Ishikawa (cell line): Measurements from ENCODE around the gene PAM.

Source experiments
- CREB1 ChIP-seq: IDR thresholded peaks from 2 replicates; pipeline ENCODE4 v1.6.1; 2012; ENCODE audit warnings: low read depth
- EP300 ChIP-seq: IDR thresholded peaks from 2 replicates; pipeline ENCODE4 v1.6.1; 2012; ENCODE audit warnings: borderline replicate concordance
- FOXM1 ChIP-seq: IDR thresholded peaks from 2 replicates; pipeline ENCODE4 v1.6.1; 2012; ENCODE audit warnings: low read depth, borderline replicate concordance
- MAX ChIP-seq: IDR thresholded peaks from 2 replicates; pipeline ENCODE4 v1.6.1; 2012
- NFIC ChIP-seq: IDR thresholded peaks from 2 replicates; pipeline ENCODE4 v1.6.1; 2012
- RAD21 ChIP-seq: IDR thresholded peaks from 2 replicates; pipeline ENCODE4 v1.6.1; 2012; ENCODE audit warnings: low read depth
- TAF1 ChIP-seq: IDR thresholded peaks from 2 replicates; pipeline ENCODE4 v1.6.1; 2012; ENCODE audit warnings: low read depth, mild to moderate bottlenecking
- TEAD4 ChIP-seq: IDR thresholded peaks from 2 replicates; pipeline ENCODE4 v1.6.1; 2012
- USF1 ChIP-seq: IDR thresholded peaks from 2 replicates; pipeline ENCODE4 v1.6.1; 2012
- ZBTB7A ChIP-seq: IDR thresholded peaks from 2 replicates; pipeline ENCODE4 v1.6.1; 2012; ENCODE audit warnings: low read depth
- TF ChIP-seq, protein P1 (sequence below): IDR thresholded peaks from 2 replicates; pipeline ENCODE4 v1.6.1; 2012; ENCODE audit warnings: low read depth, mild to moderate bottlenecking

- TF ChIP-seq MAX, result no peak
- no peak for TF ChIP-seq RAD21
- TF ChIP-seq EP300, result no peak
- TF ChIP-seq, protein P1, sequence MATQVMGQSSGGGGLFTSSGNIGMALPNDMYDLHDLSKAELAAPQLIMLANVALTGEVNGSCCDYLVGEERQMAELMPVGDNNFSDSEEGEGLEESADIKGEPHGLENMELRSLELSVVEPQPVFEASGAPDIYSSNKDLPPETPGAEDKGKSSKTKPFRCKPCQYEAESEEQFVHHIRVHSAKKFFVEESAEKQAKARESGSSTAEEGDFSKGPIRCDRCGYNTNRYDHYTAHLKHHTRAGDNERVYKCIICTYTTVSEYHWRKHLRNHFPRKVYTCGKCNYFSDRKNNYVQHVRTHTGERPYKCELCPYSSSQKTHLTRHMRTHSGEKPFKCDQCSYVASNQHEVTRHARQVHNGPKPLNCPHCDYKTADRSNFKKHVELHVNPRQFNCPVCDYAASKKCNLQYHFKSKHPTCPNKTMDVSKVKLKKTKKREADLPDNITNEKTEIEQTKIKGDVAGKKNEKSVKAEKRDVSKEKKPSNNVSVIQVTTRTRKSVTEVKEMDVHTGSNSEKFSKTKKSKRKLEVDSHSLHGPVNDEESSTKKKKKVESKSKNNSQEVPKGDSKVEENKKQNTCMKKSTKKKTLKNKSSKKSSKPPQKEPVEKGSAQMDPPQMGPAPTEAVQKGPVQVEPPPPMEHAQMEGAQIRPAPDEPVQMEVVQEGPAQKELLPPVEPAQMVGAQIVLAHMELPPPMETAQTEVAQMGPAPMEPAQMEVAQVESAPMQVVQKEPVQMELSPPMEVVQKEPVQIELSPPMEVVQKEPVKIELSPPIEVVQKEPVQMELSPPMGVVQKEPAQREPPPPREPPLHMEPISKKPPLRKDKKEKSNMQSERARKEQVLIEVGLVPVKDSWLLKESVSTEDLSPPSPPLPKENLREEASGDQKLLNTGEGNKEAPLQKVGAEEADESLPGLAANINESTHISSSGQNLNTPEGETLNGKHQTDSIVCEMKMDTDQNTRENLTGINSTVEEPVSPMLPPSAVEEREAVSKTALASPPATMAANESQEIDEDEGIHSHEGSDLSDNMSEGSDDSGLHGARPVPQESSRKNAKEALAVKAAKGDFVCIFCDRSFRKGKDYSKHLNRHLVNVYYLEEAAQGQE, result no peak
- TF ChIP-seq FOXM1, result no peak
- TF ChIP-seq TAF1, result no peak
- TF ChIP-seq NFIC, result no peak
- no peak for TF ChIP-seq TEAD4
- TF ChIP-seq USF1, result no peak
- no peak for TF ChIP-seq ZBTB7A
- no peak for TF ChIP-seq CREB1
These were observed 176.1 kb downstream of the PAM start for GRCh38 chr5:102931085-102931725.
